Neural progenitor cell (in vitro differentiated cells): ENCODE results near the gene CACNA1C. TPM values are rescaled to one million over a fixed set of nuclear protein-coding genes. Genes with fewer than 3 reads are reported as not detected.

ENCODE experiments used
- DNase-seq: peaks from one replicate; pipeline ENCODE4 v3.0.0-alpha.2; 2016; ENCODE audit warnings: low spot score
- H2AFZ ChIP-seq: fragments of 200-600 bp; sonication (generic); replicated peaks from 2 replicates; pipeline ENCODE4 v1.6.1; 2016; ENCODE audit warnings: antibody characterized with exemption
- H3F3A ChIP-seq: fragments of 200-600 bp; sonication (generic); 2 replicates; pipeline ENCODE4 v1.6.1; 2016; ENCODE audit warnings: antibody characterized with exemption, low read depth
- H3K27ac ChIP-seq: fragments of 200-600 bp; sonication (generic); 2 replicates; pipeline ENCODE4 v1.5.1; 2016; ENCODE audit warnings: mild to moderate bottlenecking
- H3K27me3 ChIP-seq: fragments of 200-600 bp; sonication (generic); 2 replicates; pipeline ENCODE4 v1.6.1; 2016; ENCODE audit warnings: mild to moderate bottlenecking, moderate library complexity
- H3K36me3 ChIP-seq: fragments of 200-600 bp; sonication (generic); 2 replicates; pipeline ENCODE4 v1.5.1; 2016
- H3K4me1 ChIP-seq: fragments of 200-600 bp; sonication (generic); 2 replicates; pipeline ENCODE4 v1.6.1; 2016; ENCODE audit warnings: mixed run types
- H3K4me2 ChIP-seq: fragments of 200-600 bp; sonication (generic); 2 replicates; pipeline ENCODE4 v1.6.1; 2016
- H3K4me3 ChIP-seq: fragments of 200-600 bp; sonication (generic); 2 replicates; pipeline ENCODE4 v1.5.1; 2016
- H3K79me2 ChIP-seq: fragments of 200-600 bp; sonication (generic); 2 replicates; pipeline ENCODE4 v1.6.1; 2016; ENCODE audit warnings: low read depth
- H3K9ac ChIP-seq: fragments of 200-600 bp; sonication (generic); 2 replicates; pipeline ENCODE4 v1.6.1; 2016
- H3K9me3 ChIP-seq: fragments of 200-600 bp; sonication (generic); 2 replicates; pipeline ENCODE4 v1.5.1; 2016; ENCODE audit warnings: low read depth
- H4K20me1 ChIP-seq: fragments of 200-600 bp; sonication (generic); 2 replicates; pipeline ENCODE4 v1.6.1; 2016; ENCODE audit warnings: low read depth
- H3K27ac Mint-ChIP-seq: 3 replicates; pipeline ENCODE4 v1.8.0; 2021; ENCODE audit warnings: mixed read lengths
- H3K27me3 Mint-ChIP-seq: 2 replicates; pipeline ENCODE4 v1.8.0; 2022; ENCODE audit warnings: low read depth, mild to moderate bottlenecking, inconsistent platforms, moderate library complexity, mixed read lengths; ENCODE audit not compliant: insufficient read depth
- H3K36me3 Mint-ChIP-seq: 3 replicates; pipeline ENCODE4 v1.8.0; 2021; ENCODE audit warnings: mixed read lengths
- H3K4me1 Mint-ChIP-seq: 3 replicates; pipeline ENCODE4 v1.8.0; 2021; ENCODE audit warnings: mixed read lengths
- H3K4me3 Mint-ChIP-seq: 3 replicates; pipeline ENCODE4 v1.8.0; 2021; ENCODE audit warnings: mild to moderate bottlenecking, moderate library complexity, mixed read lengths
- H3K9me3 Mint-ChIP-seq: 3 replicates; pipeline ENCODE4 v1.8.0; 2020; ENCODE audit warnings: mixed read lengths
- CTCF ChIP-seq: fragments of 200-600 bp; sonication (generic); IDR thresholded peaks from 2 replicates; pipeline ENCODE4 v1.5.1; 2017; ENCODE audit warnings: antibody characterized with exemption, mild to moderate bottlenecking
- EZH2 ChIP-seq: fragments of 200-600 bp; sonication (generic); IDR thresholded peaks from 2 replicates; pipeline ENCODE4 v1.6.1; 2017; ENCODE audit warnings: antibody characterized with exemption, mild to moderate bottlenecking, moderate library complexity
- EZH2phosphoT487 ChIP-seq: fragments of 200-600 bp; sonication (generic); IDR thresholded peaks from 2 replicates; pipeline ENCODE4 v1.6.1; 2017; ENCODE audit warnings: antibody characterized with exemption
- total RNA-seq: library from RNA; depleted of rRNA; stranded (reverse); fragments of >200 nt; gene quantifications from 2 replicates; pipeline ENCODE4 v1.2.3, GENCODE V29; 2015; ENCODE audit warnings: low replicate concordance

Gene CACNA1C
- total RNA-seq, 1 donor from 2014 or later, result 2.7 TPM

- TF ChIP-seq CTCF, result no peak
- no peak for TF ChIP-seq EZH2phosphoT487
- no peak for TF ChIP-seq EZH2
- H3K4me1 ChIP-seq, result no peaks in the 10 kb centered on the region
- H3K27me3 Mint-ChIP-seq, result peaks cover 11% of the 10 kb centered on the region
These were observed 692.9 kb downstream of the CACNA1C start for GRCh38 chr12:2745655-2746054.

More at GRCh38 chr12:2745655-2746054, 692.9 kb downstream of the CACNA1C start:
- no peak overlapping the region for H3K4me3 ChIP-seq
- no peaks in the 10 kb centered on the region for H3K4me1 Mint-ChIP-seq
- no peaks in the 10 kb centered on the region for H3K9me3 ChIP-seq
- H4K20me1 ChIP-seq, result no peaks in the 10 kb centered on the region
- H3K27ac Mint-ChIP-seq, result no peak overlapping the region
- H3K36me3 Mint-ChIP-seq, result no peaks in the 10 kb centered on the region
- H3K4me2 ChIP-seq, result no peak overlapping the region
- no peak overlapping the region for H2AFZ ChIP-seq
- H3K27ac ChIP-seq, result no peak overlapping the region
- no peak overlapping the region for H3K4me3 Mint-ChIP-seq
- no peak for DNase-seq
- no peaks in the 10 kb centered on the region for H3F3A ChIP-seq
- no peaks in the 10 kb centered on the region for H3K9me3 Mint-ChIP-seq
- no peak overlapping the region for H3K9ac ChIP-seq
- no peaks in the 10 kb centered on the region for H3K79me2 ChIP-seq
- H3K27me3 ChIP-seq, result peaks cover 2% of the 10 kb centered on the region
- no peaks in the 10 kb centered on the region for H3K36me3 ChIP-seq

Other genes with a start within 250 kb of the CACNA1C start
- 0.09 TPM in 1 of 2 replicates, not detected in the other for gene LRTM2, start 232.4 kb upstream of the CACNA1C start, total RNA-seq
- 3.0 and 8.5 TPM in 2 replicates for gene CACNA2D4, start 134.3 kb upstream of the CACNA1C start, total RNA-seq
- 20.2 and 25.8 TPM in 2 replicates for gene DCP1B, start 48.5 kb upstream of the CACNA1C start, total RNA-seq